IPS-15b (cell line): ENCODE results near the gene TXNL4A.
"Not testable (repeated sequence)": the region's sequence is repeated elsewhere in the genome, so short reads cannot be mapped to it uniquely, and the experiment has no call there.

Experiments used
- H3K27me3 ChIP-seq: one replicate; pipeline ENCODE4 v1.6.1; 2013; ENCODE audit warnings: low read length; ENCODE audit not compliant: control insufficient read depth, insufficient read depth
- H3K36me3 ChIP-seq: one replicate; pipeline ENCODE4 v1.6.1; 2013; ENCODE audit warnings: low read length; ENCODE audit not compliant: control insufficient read depth, insufficient read depth
- H3K4me1 ChIP-seq: one replicate; pipeline ENCODE4 v1.6.1; 2013; ENCODE audit warnings: mild to moderate bottlenecking, low read length; ENCODE audit not compliant: control insufficient read depth, insufficient read depth
- H3K4me3 ChIP-seq: one replicate; pipeline ENCODE4 v1.5.1; 2013; ENCODE audit warnings: low read depth, low read length
- H3K9ac ChIP-seq: one replicate; pipeline ENCODE4 v1.6.1; 2013; ENCODE audit warnings: low read depth, mild to moderate bottlenecking, low read length
- H3K9me3 ChIP-seq: one replicate; pipeline ENCODE4 v1.6.1; 2013; ENCODE audit warnings: mild to moderate bottlenecking, low read length; ENCODE audit not compliant: control insufficient read depth, insufficient read depth

The TXNL4A gene

GRCh38 chr18:79960921-79961526 lies 27.3 kb downstream of the TXNL4A start:
- Histone ChIP-seq H3K9me3 (no peaks in the 10 kb centered on the region), H3K4me1 (peaks cover 22% of the 10 kb centered on the region), H3K27me3 (peaks cover 69% of the 10 kb centered on the region), H3K9ac (no peak overlapping the region), H3K36me3 (peaks cover 2% of the 10 kb centered on the region), H3K4me3 (no peak overlapping the region)

GRCh38 chr18:79960161-79960801 lies 28.1 kb downstream of the TXNL4A start:
- H3K9ac ChIP-seq, H3K9me3 ChIP-seq, H3K36me3 ChIP-seq: not testable (repeated sequence)
- H3K27me3 ChIP-seq: peaks cover 71% of the 10 kb centered on the region
- peaks cover 18% of the 10 kb centered on the region for H3K4me1 ChIP-seq
- H3K4me3 ChIP-seq: peak overlapping the region; percentile 20

- Histone ChIP-seq H3K4me3 (no peak overlapping the region), H3K9me3 (no peaks in the 10 kb centered on the region), H3K36me3 (peaks cover 2% of the 10 kb centered on the region), H3K4me1 (peaks cover 24% of the 10 kb centered on the region), H3K27me3 (peaks cover 78% of the 10 kb centered on the region), H3K9ac (no peak overlapping the region)
Observed at GRCh38 chr18:79958981-79959380, 29.4 kb downstream of the TXNL4A start.

- Histone ChIP-seq H3K4me1 (peaks cover 24% of the 10 kb centered on the region), H3K27me3 (peaks cover 62% of the 10 kb centered on the region), H3K9me3 (no peaks in the 10 kb centered on the region), H3K36me3 (no peaks in the 10 kb centered on the region), H3K9ac (no peak overlapping the region), H3K4me3 (no peak overlapping the region)
Observed at GRCh38 chr18:79956276-79956675, 32.1 kb downstream of the TXNL4A start.

- Histone ChIP-seq H3K27me3 (peaks cover 56% of the 10 kb centered on the region), H3K4me1 (peaks cover 21% of the 10 kb centered on the region), H3K9ac (no peak overlapping the region), H3K36me3 (no peaks in the 10 kb centered on the region), H3K4me3 (no peak overlapping the region), H3K9me3 (no peaks in the 10 kb centered on the region)
Observed at GRCh38 chr18:79955302-79956075, 32.9 kb downstream of the TXNL4A start.

- Histone ChIP-seq H3K4me1 (peaks cover 17% of the 10 kb centered on the region), H3K4me3 (no peak overlapping the region), H3K36me3 (no peaks in the 10 kb centered on the region), H3K9ac (no peak overlapping the region), H3K27me3 (peaks cover 59% of the 10 kb centered on the region), H3K9me3 (no peaks in the 10 kb centered on the region)
Observed at GRCh38 chr18:79954791-79955190, 33.6 kb downstream of the TXNL4A start.

- no peak overlapping the region for H3K9ac ChIP-seq
- peaks cover 56% of the 10 kb centered on the region for H3K27me3 ChIP-seq
- H3K9me3 ChIP-seq: no peaks in the 10 kb centered on the region
- H3K4me1 ChIP-seq: peaks cover 12% of the 10 kb centered on the region
- H3K4me3 ChIP-seq: no peak overlapping the region
- peaks cover under 1% of the 10 kb centered on the region for H3K36me3 ChIP-seq
Observed at GRCh38 chr18:79953971-79954651, 34.3 kb downstream of the TXNL4A start.

GRCh38 chr18:79952996-79953559 lies 35.3 kb downstream of the TXNL4A start:
- no peak overlapping the region for H3K9ac ChIP-seq
- peaks cover 46% of the 10 kb centered on the region for H3K27me3 ChIP-seq
- no peaks in the 10 kb centered on the region for H3K9me3 ChIP-seq
- peaks cover 2% of the 10 kb centered on the region for H3K36me3 ChIP-seq
- peaks cover 8% of the 10 kb centered on the region for H3K4me1 ChIP-seq
- H3K4me3 ChIP-seq: no peak overlapping the region

GRCh38 chr18:79952456-79952995 lies 35.8 kb downstream of the TXNL4A start:
- Histone ChIP-seq H3K9me3 (no peaks in the 10 kb centered on the region), H3K27me3 (peaks cover 46% of the 10 kb centered on the region), H3K36me3 (peaks cover 2% of the 10 kb centered on the region), H3K9ac (no peak overlapping the region), H3K4me3 (peak overlapping the region; percentile 43), H3K4me1 (peaks cover 8% of the 10 kb centered on the region)

GRCh38 chr18:79951545-79952455 lies 36.6 kb downstream of the TXNL4A start, which contains the start of gene SLC66A2:
TSS of gene SLC66A2 (minus strand) at chr18:79951653. CDS start at chr18:79950926, 727 bp downstream.
- Histone ChIP-seq H3K4me1 (peaks cover 8% of the 10 kb centered on the region), H3K9ac (no peak within 1 kb of the TSS), H3K9me3 (no peaks in the 10 kb centered on the region), H3K36me3 (peaks cover 2% of the 10 kb centered on the region), H3K27me3 (peaks cover 46% of the 10 kb centered on the region), H3K4me3 (peak within 1 kb of the TSS; percentile 58)
